Skeletal muscle satellite cell (primary cell): Measurements from ENCODE around the gene ATP6V1B1.

Source experiments
- H3K27me3 ChIP-seq: 2 replicates; pipeline ENCODE4 v1.7.0; 2013; ENCODE audit warnings: low read length; ENCODE audit not compliant: control insufficient read depth, insufficient read depth
- H3K36me3 ChIP-seq: 2 replicates; pipeline ENCODE4 v1.7.0; 2013; ENCODE audit warnings: mild to moderate bottlenecking, control low read depth, low read length; ENCODE audit not compliant: insufficient read depth
- H3K4me1 ChIP-seq: 2 replicates; pipeline ENCODE4 v1.7.0; 2013; ENCODE audit warnings: low read length; ENCODE audit not compliant: control insufficient read depth, insufficient read depth
- H3K4me2 ChIP-seq: 2 replicates; pipeline ENCODE4 v1.7.0; 2013; ENCODE audit warnings: mild to moderate bottlenecking, low read length
- H3K4me3 ChIP-seq: 2 replicates; pipeline ENCODE4 v1.7.0; 2013; ENCODE audit warnings: low read length
- H3K9ac ChIP-seq: 2 replicates; pipeline ENCODE4 v1.7.0; 2013; ENCODE audit warnings: mild to moderate bottlenecking, low read depth, low read length, moderate library complexity
- H3K9me3 ChIP-seq: replicated peaks from 2 replicates; pipeline ENCODE4 v1.7.0; 2013; ENCODE audit warnings: mild to moderate bottlenecking, control low read depth, low read length

ATP6V1B1 gene

GRCh38 chr2:70966681-70967080 lies 31.0 kb downstream of the ATP6V1B1 start:
- H3K27me3 ChIP-seq = no peaks in the 10 kb centered on the region
- H3K9ac ChIP-seq = no peak overlapping the region
- no peaks in the 10 kb centered on the region for H3K4me1 ChIP-seq
- no peak overlapping the region for H3K4me2 ChIP-seq
- H3K36me3 ChIP-seq = no peaks in the 10 kb centered on the region
- H3K4me3 ChIP-seq = no peak overlapping the region
- no peaks in the 10 kb centered on the region for H3K9me3 ChIP-seq

- no peak overlapping the region for H3K4me2 ChIP-seq
- H3K4me1 ChIP-seq = no peaks in the 10 kb centered on the region
- H3K27me3 ChIP-seq = no peaks in the 10 kb centered on the region
- no peak overlapping the region for H3K4me3 ChIP-seq
- H3K9me3 ChIP-seq = no peaks in the 10 kb centered on the region
- no peaks in the 10 kb centered on the region for H3K36me3 ChIP-seq
- no peak overlapping the region for H3K9ac ChIP-seq
These were observed 31.5 kb downstream of the ATP6V1B1 start for GRCh38 chr2:70967189-70967588.

- Histone ChIP-seq H3K9ac (no peak overlapping the region), H3K4me3 (no peak overlapping the region), H3K27me3 (no peaks in the 10 kb centered on the region), H3K4me2 (no peak overlapping the region), H3K9me3 (no peaks in the 10 kb centered on the region), H3K36me3 (no peaks in the 10 kb centered on the region), H3K4me1 (peaks cover 17% of the 10 kb centered on the region)
These were observed 38.9 kb downstream of the ATP6V1B1 start for GRCh38 chr2:70974592-70974991.

GRCh38 chr2:70975237-70975636 lies 39.5 kb downstream of the ATP6V1B1 start:
- H3K4me1 ChIP-seq = peaks cover 17% of the 10 kb centered on the region
- no peak overlapping the region for H3K9ac ChIP-seq
- no peaks in the 10 kb centered on the region for H3K36me3 ChIP-seq
- no peak overlapping the region for H3K4me2 ChIP-seq
- no peak overlapping the region for H3K4me3 ChIP-seq
- no peaks in the 10 kb centered on the region for H3K27me3 ChIP-seq
- no peaks in the 10 kb centered on the region for H3K9me3 ChIP-seq

GRCh38 chr2:70977605-70978205 lies 42.0 kb downstream of the ATP6V1B1 start:
- H3K36me3 ChIP-seq = no peaks in the 10 kb centered on the region
- no peaks in the 10 kb centered on the region for H3K27me3 ChIP-seq
- H3K4me2 ChIP-seq = peak overlapping the region; percentile 100
- H3K4me1 ChIP-seq = peaks cover 17% of the 10 kb centered on the region
- peak overlapping the region; percentile 90 for H3K9ac ChIP-seq
- no peaks in the 10 kb centered on the region for H3K9me3 ChIP-seq
- H3K4me3 ChIP-seq = peak overlapping the region; percentile 87

GRCh38 chr2:70978341-70979179 lies 42.9 kb downstream of the ATP6V1B1 start, which contains the start of gene ANKRD53:
ANKRD53 (plus strand) TSS chr2:70978630; CDS start chr2:70978646, 16 bp downstream.
- Histone ChIP-seq H3K4me2 (peak within 1 kb of the TSS; percentile 100), H3K27me3 (no peaks in the 10 kb centered on the region), H3K4me3 (peak within 1 kb of the TSS; percentile 87)

GRCh38 chr2:70979180-70979488 lies 43.4 kb downstream of the ATP6V1B1 start:
- peaks cover 17% of the 10 kb centered on the region for H3K4me1 ChIP-seq
- H3K4me2 ChIP-seq = peak overlapping the region; percentile 100
- peak overlapping the region; percentile 84 for H3K4me3 ChIP-seq
- H3K27me3 ChIP-seq = no peaks in the 10 kb centered on the region
- H3K9ac ChIP-seq = peak overlapping the region; percentile 83
- no peaks in the 10 kb centered on the region for H3K9me3 ChIP-seq
- H3K36me3 ChIP-seq = peaks cover 2% of the 10 kb centered on the region

More at GRCh38 chr2:70978341-70979179, 42.9 kb downstream of the ATP6V1B1 start, which contains the start of gene ANKRD53:
- H3K9me3 ChIP-seq = no peaks in the 10 kb centered on the region
- peaks cover 17% of the 10 kb centered on the region for H3K4me1 ChIP-seq
- peak within 1 kb of the TSS; percentile 90 for H3K9ac ChIP-seq
- peaks cover under 1% of the 10 kb centered on the region for H3K36me3 ChIP-seq

GRCh38 chr2:70979626-70980025 lies 43.9 kb downstream of the ATP6V1B1 start:
- Histone ChIP-seq H3K4me1 (peaks cover 17% of the 10 kb centered on the region), H3K27me3 (no peaks in the 10 kb centered on the region), H3K9me3 (no peaks in the 10 kb centered on the region), H3K4me3 (no peak overlapping the region), H3K9ac (no peak overlapping the region), H3K36me3 (peaks cover 2% of the 10 kb centered on the region), H3K4me2 (no peak overlapping the region)

GRCh38 chr2:70981421-70981820 lies 45.7 kb downstream of the ATP6V1B1 start:
- H3K27me3 ChIP-seq = no peaks in the 10 kb centered on the region
- no peak overlapping the region for H3K4me3 ChIP-seq

GRCh38 chr2:70981866-70982810 lies 46.4 kb downstream of the ATP6V1B1 start:
- Histone ChIP-seq H3K9ac (no peak overlapping the region), H3K4me2 (no peak overlapping the region), H3K36me3 (peaks cover 19% of the 10 kb centered on the region), H3K4me1 (peaks cover 12% of the 10 kb centered on the region), H3K9me3 (no peaks in the 10 kb centered on the region), H3K4me3 (no peak overlapping the region), H3K27me3 (no peaks in the 10 kb centered on the region)

More at GRCh38 chr2:70981421-70981820, 45.7 kb downstream of the ATP6V1B1 start:
- peaks cover 12% of the 10 kb centered on the region for H3K36me3 ChIP-seq
- no peak overlapping the region for H3K4me2 ChIP-seq
- peaks cover 16% of the 10 kb centered on the region for H3K4me1 ChIP-seq
- no peaks in the 10 kb centered on the region for H3K9me3 ChIP-seq
- H3K9ac ChIP-seq = no peak overlapping the region

GRCh38 chr2:70982971-70983370 lies 47.3 kb downstream of the ATP6V1B1 start:
- no peaks in the 10 kb centered on the region for H3K9me3 ChIP-seq
- no peak overlapping the region for H3K9ac ChIP-seq
- H3K4me2 ChIP-seq = no peak overlapping the region
- H3K27me3 ChIP-seq = no peaks in the 10 kb centered on the region
- no peak overlapping the region for H3K4me3 ChIP-seq
- H3K4me1 ChIP-seq = peaks cover 8% of the 10 kb centered on the region
- H3K36me3 ChIP-seq = peaks cover 26% of the 10 kb centered on the region
